Measurements from ENCODE around the gene AP2A1.

The AP2A1 gene

GRCh38 chr19:49780861-49781260 is 14.1 kb downstream of the AP2A1 start:
- TF ChIP-seq FOXP2 (optimal IDR thresholded peaks at IDR 0.05; ENCODE audit: borderline replicate concordance, extremely low read depth, extremely low read length, insufficient read depth) (no peak), REST (IDR thresholded peaks at IDR 0.05; ENCODE audit: insufficient read depth in 1 of 2, low read depth in 2 of 2, low read length in 2 of 2) (no peak), POLR2AphosphoS5 (IDR thresholded peaks at IDR 0.05; ENCODE audit: low read depth, low read length) (no peak), SIN3A (IDR thresholded peaks at IDR 0.05; ENCODE audit: borderline replicate concordance, insufficient read depth, low read length) (no peak)

- TF ChIP-seq REST (IDR thresholded peaks at IDR 0.05; ENCODE audit: insufficient read depth in 1 of 2, low read depth in 2 of 2, low read length in 2 of 2) (no peak), POLR2AphosphoS5 (IDR thresholded peaks at IDR 0.05; ENCODE audit: low read depth, low read length) (no peak), TAF1 (IDR thresholded peaks at IDR 0.05; ENCODE audit: borderline replicate concordance, insufficient read depth, low read length) (no peak), FOXP2 (optimal IDR thresholded peaks at IDR 0.05; ENCODE audit: borderline replicate concordance, extremely low read depth, extremely low read length, insufficient read depth) (no peak), SIN3A (IDR thresholded peaks at IDR 0.05; ENCODE audit: borderline replicate concordance, insufficient read depth, low read length) (no peak)
Measured at GRCh38 chr19:49781394-49781793, 14.6 kb downstream of the AP2A1 start.

GRCh38 chr19:49782515-49782914 is 15.7 kb downstream of the AP2A1 start:
- TF ChIP-seq POLR2AphosphoS5 (IDR thresholded peaks at IDR 0.05; ENCODE audit: low read depth, low read length) (no peak), REST (IDR thresholded peaks at IDR 0.05; ENCODE audit: insufficient read depth in 1 of 2, low read depth in 2 of 2, low read length in 2 of 2) (no peak), FOXP2 (optimal IDR thresholded peaks at IDR 0.05; ENCODE audit: borderline replicate concordance, extremely low read depth, extremely low read length, insufficient read depth) (no peak), TAF1 (IDR thresholded peaks at IDR 0.05; ENCODE audit: borderline replicate concordance, insufficient read depth, low read length) (no peak), SIN3A (IDR thresholded peaks at IDR 0.05; ENCODE audit: borderline replicate concordance, insufficient read depth, low read length) (no peak)

GRCh38 chr19:49786376-49786820 is 19.6 kb downstream of the AP2A1 start:
- no peak for TF ChIP-seq POLR2AphosphoS5 (IDR thresholded peaks at IDR 0.05; ENCODE audit: low read depth, low read length)
- no peak for TF ChIP-seq REST (IDR thresholded peaks at IDR 0.05; ENCODE audit: insufficient read depth in 1 of 2, low read depth in 2 of 2, low read length in 2 of 2)
- no peak for TF ChIP-seq SIN3A (IDR thresholded peaks at IDR 0.05; ENCODE audit: borderline replicate concordance, insufficient read depth, low read length)
- TF ChIP-seq TAF1 (IDR thresholded peaks at IDR 0.05; ENCODE audit: borderline replicate concordance, insufficient read depth, low read length): no peak
- no peak for TF ChIP-seq FOXP2 (optimal IDR thresholded peaks at IDR 0.05; ENCODE audit: borderline replicate concordance, extremely low read depth, extremely low read length, insufficient read depth)

- TF ChIP-seq SIN3A (IDR thresholded peaks at IDR 0.05; ENCODE audit: borderline replicate concordance, insufficient read depth, low read length) (no peak), TAF1 (IDR thresholded peaks at IDR 0.05; ENCODE audit: borderline replicate concordance, insufficient read depth, low read length) (no peak), FOXP2 (optimal IDR thresholded peaks at IDR 0.05; ENCODE audit: borderline replicate concordance, extremely low read depth, extremely low read length, insufficient read depth) (no peak), REST (IDR thresholded peaks at IDR 0.05; ENCODE audit: insufficient read depth in 1 of 2, low read depth in 2 of 2, low read length in 2 of 2) (no peak), POLR2AphosphoS5 (IDR thresholded peaks at IDR 0.05; ENCODE audit: low read depth, low read length) (no peak)
Measured at GRCh38 chr19:49787746-49788145, 20.9 kb downstream of the AP2A1 start.

Data from PFSK-1 (cell line).